Mucosa of descending colon (tissue), 3 donors: ENCODE data around the gene NPW. TPM values are rescaled to one million over a fixed set of nuclear protein-coding genes. Genes with fewer than 3 reads are reported as not detected.

Source experiments
- ATAC-seq: fragments of 200-7000 bp; cut with Tn5 transposase; one replicate; pipeline ENCODE4 v1.9.1; 2020; ENCODE audit warnings: mild to moderate bottlenecking, moderate library complexity
- DNase-seq, 3 donors: peaks; one replicate each; pipeline ENCODE4 v3.0.0-alpha.2; 2020
- H3K36me3 ChIP-seq: fragments of 200-600 bp; one replicate; pipeline ENCODE4 v1.8.0; 2021; ENCODE audit warnings: low read depth, mild to moderate bottlenecking
- H3K4me1 ChIP-seq: fragments of 200-600 bp; one replicate; pipeline ENCODE4 v1.8.0; 2021; ENCODE audit warnings: low read depth, mild to moderate bottlenecking
- H3K4me3 ChIP-seq: fragments of 200-600 bp; one replicate; pipeline ENCODE4 v1.8.0; 2021; ENCODE audit warnings: mild to moderate bottlenecking
- H3K9me3 ChIP-seq: fragments of 200-600 bp; one replicate; pipeline ENCODE4 v1.8.0; 2021; ENCODE audit warnings: mild to moderate bottlenecking
- CTCF ChIP-seq: fragments of 200-600 bp; IDR thresholded peaks from one replicate; pipeline ENCODE4 v1.8.0; 2022; ENCODE audit warnings: antibody characterized with exemption, mild to moderate bottlenecking
- intact Hi-C, 2 donors: fragments of 100-400 bp; cut with DNase I in 1 of 2; cut with micrococcal nuclease in 1 of 2; formaldehyde crosslinking; loops; one replicate each; pipeline versions ENCODE4 v1.11.0 to v1.11.1; 2022; cut with DNase I, micrococcal nuclease
- total RNA-seq, 3 donors: library from RNA; stranded (reverse); fragmentation: NEBNext Ultra II Directional in 2 of 3; extraction: Animal tissue kit (Norgen Biotek cat#: 25700) in 2 of 3; gene quantifications; one replicate each; pipeline versions ENCODE4 v1.2.1 to v1.2.4, GENCODE V29; 2021 to 2023
- donor health status: DM: no; HTN: no; CAD: no; lungs with moderate emphysema.
- donor health status: DM: no; HTN: no; CAD: no.
- donor health status: DM: no; HTN: yes; CAD: no.

The NPW gene
- total RNA-seq, 3 donors from 2014 or later: 0.32 to 2.1 (median 0.60) TPM

- no peak for TF ChIP-seq CTCF
These were observed 591 bp downstream of the NPW start for GRCh38 chr16:2019921-2020831.

GRCh38 chr16:2022723-2023091 is 3.1 kb downstream of the NPW start:
- Histone ChIP-seq H3K9me3 (no peaks in the 10 kb centered on the region), H3K36me3 (no peaks in the 10 kb centered on the region), H3K4me3 (no peak overlapping the region), H3K4me1 (peaks cover 32% of the 10 kb centered on the region)
- intact Hi-C loops: loop anchor here (10.0 kb wide), 2 partner anchors 122 to 132 kb away; partner anchors contain the start of genes RAB26 (in 1 of the 2) and TRAF7 (in 1 of the 2)
- no peak for DNase-seq
- ATAC-seq: peak; percentile 28
- TF ChIP-seq CTCF: no peak

More at GRCh38 chr16:2019921-2020831, 591 bp downstream of the NPW start:
- DNase-seq (peak in 1 of 3 donors; percentile 48), ATAC-seq (no peak)
- H3K4me1 ChIP-seq: peaks cover 38% of the 10 kb centered on the region
- no peaks in the 10 kb centered on the region for H3K9me3 ChIP-seq
- intact Hi-C loops: loop anchor here (10.0 kb wide), 2 partner anchors 125 to 135 kb away; partner anchors contain the start of genes RAB26 (in 1 of the 2) and TRAF7 (in 1 of the 2)
- no peaks in the 10 kb centered on the region for H3K36me3 ChIP-seq
- H3K4me3 ChIP-seq: no peak overlapping the region

GRCh38 chr16:2023092-2024031 is 3.8 kb downstream of the NPW start:
- DNase-seq: peak; percentile 95 to 99 (median 97)

GRCh38 chr16:2024032-2024420 is 4.4 kb downstream of the NPW start:
- Histone ChIP-seq H3K4me3 (no peak overlapping the region), H3K4me1 (peaks cover 37% of the 10 kb centered on the region), H3K9me3 (no peaks in the 10 kb centered on the region), H3K36me3 (no peaks in the 10 kb centered on the region)
- intact Hi-C loops: loop anchor here (10.0 kb wide), 2 partner anchors 121 to 131 kb away; partner anchors contain the start of genes RAB26 (in 1 of the 2) and TRAF7 (in 1 of the 2)
- ATAC-seq: no peak
- TF ChIP-seq CTCF: no peak
- DNase-seq: peak in 1 of 3 donors; percentile 37

More at GRCh38 chr16:2023092-2024031, 3.8 kb downstream of the NPW start:
- peaks cover 36% of the 10 kb centered on the region for H3K4me1 ChIP-seq
- H3K36me3 ChIP-seq: no peaks in the 10 kb centered on the region
- peak; percentile 95 for ATAC-seq
- peak overlapping the region; percentile 9 for H3K4me3 ChIP-seq
- TF ChIP-seq CTCF: peak; percentile 95
- intact Hi-C loops: loop anchor here (10.0 kb wide), 2 partner anchors 121 to 131 kb away; partner anchors contain the start of genes RAB26 (in 1 of the 2) and TRAF7 (in 1 of the 2)
- no peaks in the 10 kb centered on the region for H3K9me3 ChIP-seq

- no peaks in the 10 kb centered on the region for H3K36me3 ChIP-seq
- H3K4me3 ChIP-seq: no peak overlapping the region
- no peak for ATAC-seq
These were observed 5.7 kb downstream of the NPW start for GRCh38 chr16:2025251-2025650.

More at GRCh38 chr16:2025251-2025650, 5.7 kb downstream of the NPW start:
- TF ChIP-seq CTCF: no peak
- H3K9me3 ChIP-seq: no peaks in the 10 kb centered on the region
- intact Hi-C loops: loop anchor here (10.0 kb wide), 2 partner anchors 120 to 130 kb away; partner anchors contain the start of genes RAB26 (in 1 of the 2) and TRAF7 (in 1 of the 2)
- peaks cover 29% of the 10 kb centered on the region for H3K4me1 ChIP-seq
- DNase-seq: peak in 2 of 3 donors; percentile 33 to 52
